Tibial nerve (tissue), 4 donors: ENCODE measurements around the gene BMAL1.

ENCODE experiments used
- EP300 ChIP-seq, 2 donors: sonication (generic); formaldehyde crosslinking; IDR thresholded peaks; one replicate each; pipeline ENCODE4 v1.6.1; 2017; ENCODE audit warnings: antibody characterized with exemption in 2 of 2, mild to moderate bottlenecking in 1 of 2
- TF ChIP-seq, protein P1 (sequence below), 5 experiments: fragments of 200-600 bp in 3 of 5; fragments of 450-650 bp in 2 of 5; sonication (generic) in 3 of 5; IDR thresholded peaks; one replicate each; pipeline ENCODE4 v1.5.1; 2016 to 2019; ENCODE audit warnings: antibody characterized with exemption in 5 of 5, mild to moderate bottlenecking in 3 of 5, moderate library complexity in 2 of 5

GRCh38 chr11:13229711-13230318, 47.8 kb upstream of the BMAL1 start:
- TF ChIP-seq EP300 (IDR thresholded peaks at IDR 0.05) = no peak
- TF ChIP-seq, protein P1, sequence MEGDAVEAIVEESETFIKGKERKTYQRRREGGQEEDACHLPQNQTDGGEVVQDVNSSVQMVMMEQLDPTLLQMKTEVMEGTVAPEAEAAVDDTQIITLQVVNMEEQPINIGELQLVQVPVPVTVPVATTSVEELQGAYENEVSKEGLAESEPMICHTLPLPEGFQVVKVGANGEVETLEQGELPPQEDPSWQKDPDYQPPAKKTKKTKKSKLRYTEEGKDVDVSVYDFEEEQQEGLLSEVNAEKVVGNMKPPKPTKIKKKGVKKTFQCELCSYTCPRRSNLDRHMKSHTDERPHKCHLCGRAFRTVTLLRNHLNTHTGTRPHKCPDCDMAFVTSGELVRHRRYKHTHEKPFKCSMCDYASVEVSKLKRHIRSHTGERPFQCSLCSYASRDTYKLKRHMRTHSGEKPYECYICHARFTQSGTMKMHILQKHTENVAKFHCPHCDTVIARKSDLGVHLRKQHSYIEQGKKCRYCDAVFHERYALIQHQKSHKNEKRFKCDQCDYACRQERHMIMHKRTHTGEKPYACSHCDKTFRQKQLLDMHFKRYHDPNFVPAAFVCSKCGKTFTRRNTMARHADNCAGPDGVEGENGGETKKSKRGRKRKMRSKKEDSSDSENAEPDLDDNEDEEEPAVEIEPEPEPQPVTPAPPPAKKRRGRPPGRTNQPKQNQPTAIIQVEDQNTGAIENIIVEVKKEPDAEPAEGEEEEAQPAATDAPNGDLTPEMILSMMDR (IDR thresholded peaks at IDR 0.05) = no peak
